ENCODE measurements around the gene CSNK1G1.

DNA sequence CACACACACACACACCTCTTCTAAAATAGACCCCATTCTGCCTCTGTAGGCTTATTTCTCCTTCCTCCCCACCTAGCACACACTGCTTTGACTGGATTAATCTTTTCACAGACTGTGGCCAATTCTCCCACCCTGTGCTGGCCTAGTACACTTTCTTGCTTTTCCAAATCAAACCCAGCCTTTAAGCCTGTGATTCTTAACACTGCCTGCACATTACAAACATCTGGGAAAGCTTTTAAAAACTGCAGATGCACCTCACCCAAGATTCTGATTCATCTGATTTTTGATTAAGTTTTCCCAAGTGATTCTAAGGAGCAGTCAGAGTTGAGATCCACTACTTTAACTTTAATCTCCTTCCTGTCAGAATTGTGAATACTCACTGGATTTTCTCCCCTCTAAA, 12.8 kb downstream of the CSNK1G1 start:
- TF ChIP-seq, protein P1, sequence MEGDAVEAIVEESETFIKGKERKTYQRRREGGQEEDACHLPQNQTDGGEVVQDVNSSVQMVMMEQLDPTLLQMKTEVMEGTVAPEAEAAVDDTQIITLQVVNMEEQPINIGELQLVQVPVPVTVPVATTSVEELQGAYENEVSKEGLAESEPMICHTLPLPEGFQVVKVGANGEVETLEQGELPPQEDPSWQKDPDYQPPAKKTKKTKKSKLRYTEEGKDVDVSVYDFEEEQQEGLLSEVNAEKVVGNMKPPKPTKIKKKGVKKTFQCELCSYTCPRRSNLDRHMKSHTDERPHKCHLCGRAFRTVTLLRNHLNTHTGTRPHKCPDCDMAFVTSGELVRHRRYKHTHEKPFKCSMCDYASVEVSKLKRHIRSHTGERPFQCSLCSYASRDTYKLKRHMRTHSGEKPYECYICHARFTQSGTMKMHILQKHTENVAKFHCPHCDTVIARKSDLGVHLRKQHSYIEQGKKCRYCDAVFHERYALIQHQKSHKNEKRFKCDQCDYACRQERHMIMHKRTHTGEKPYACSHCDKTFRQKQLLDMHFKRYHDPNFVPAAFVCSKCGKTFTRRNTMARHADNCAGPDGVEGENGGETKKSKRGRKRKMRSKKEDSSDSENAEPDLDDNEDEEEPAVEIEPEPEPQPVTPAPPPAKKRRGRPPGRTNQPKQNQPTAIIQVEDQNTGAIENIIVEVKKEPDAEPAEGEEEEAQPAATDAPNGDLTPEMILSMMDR (conservative IDR thresholded peaks at IDR 0.05) = no peak
- TF ChIP-seq ZFX (IDR thresholded peaks at IDR 0.05) = no peak
